ENCODE measurements around the gene MINDY3. TPM values are rescaled to one million over a fixed set of nuclear protein-coding genes. Genes with fewer than 3 reads are reported as not detected.

Gene MINDY3
- total RNA-seq, 1 donor from 2014 or later: 14.2 TPM

- no peak for DNase-seq (ENCODE audit: low read depth in 2 of 2)
Observed at GRCh38 chr10:15738270-15738925, 121.9 kb downstream of the MINDY3 start.

- DNase-seq (ENCODE audit: low read depth in 2 of 2): no peak
Observed at GRCh38 chr10:15737656-15738055, 122.7 kb downstream of the MINDY3 start.

- DNase-seq (ENCODE audit: low read depth in 2 of 2): no peak
Observed at GRCh38 chr10:15735763-15736162, 124.5 kb downstream of the MINDY3 start.

GRCh38 chr10:15730341-15730740 lies 130.0 kb downstream of the MINDY3 start:
- no peak for DNase-seq (ENCODE audit: low read depth in 2 of 2)

GRCh38 chr10:15729890-15730289 lies 130.4 kb downstream of the MINDY3 start:
- no peak for DNase-seq (ENCODE audit: low read depth in 2 of 2)

Other genes starting within 250 kb of the MINDY3 start
- 1.2 and 3.5 TPM in 2 replicates for gene ITGA8, start 140.6 kb downstream of the MINDY3 start, total RNA-seq

All from dermis microvascular lymphatic vessel endothelial cell (primary cell).